Neural progenitor cell (in vitro differentiated cells): ENCODE measurements around the gene GGTLC2. TPM values are rescaled to one million over a fixed set of nuclear protein-coding genes. Genes with fewer than 3 reads are reported as not detected.

Experiments used
- DNase-seq: peaks from one replicate; pipeline ENCODE4 v3.0.0-alpha.2; 2016; ENCODE audit warnings: low spot score
- H2AFZ ChIP-seq: fragments of 200-600 bp; sonication (generic); replicated peaks from 2 replicates; pipeline ENCODE4 v1.6.1; 2016; ENCODE audit warnings: antibody characterized with exemption
- H3F3A ChIP-seq: fragments of 200-600 bp; sonication (generic); 2 replicates; pipeline ENCODE4 v1.6.1; 2016; ENCODE audit warnings: antibody characterized with exemption, low read depth
- H3K27ac ChIP-seq: fragments of 200-600 bp; sonication (generic); 2 replicates; pipeline ENCODE4 v1.5.1; 2016; ENCODE audit warnings: mild to moderate bottlenecking
- H3K27me3 ChIP-seq: fragments of 200-600 bp; sonication (generic); 2 replicates; pipeline ENCODE4 v1.6.1; 2016; ENCODE audit warnings: mild to moderate bottlenecking, moderate library complexity
- H3K36me3 ChIP-seq: fragments of 200-600 bp; sonication (generic); 2 replicates; pipeline ENCODE4 v1.5.1; 2016
- H3K4me1 ChIP-seq: fragments of 200-600 bp; sonication (generic); 2 replicates; pipeline ENCODE4 v1.6.1; 2016; ENCODE audit warnings: mixed run types
- H3K4me2 ChIP-seq: fragments of 200-600 bp; sonication (generic); 2 replicates; pipeline ENCODE4 v1.6.1; 2016
- H3K4me3 ChIP-seq: fragments of 200-600 bp; sonication (generic); 2 replicates; pipeline ENCODE4 v1.5.1; 2016
- H3K79me2 ChIP-seq: fragments of 200-600 bp; sonication (generic); 2 replicates; pipeline ENCODE4 v1.6.1; 2016; ENCODE audit warnings: low read depth
- H3K9ac ChIP-seq: fragments of 200-600 bp; sonication (generic); 2 replicates; pipeline ENCODE4 v1.6.1; 2016
- H3K9me3 ChIP-seq: fragments of 200-600 bp; sonication (generic); 2 replicates; pipeline ENCODE4 v1.5.1; 2016; ENCODE audit warnings: low read depth
- H4K20me1 ChIP-seq: fragments of 200-600 bp; sonication (generic); 2 replicates; pipeline ENCODE4 v1.6.1; 2016; ENCODE audit warnings: low read depth
- H3K27ac Mint-ChIP-seq: 3 replicates; pipeline ENCODE4 v1.8.0; 2021; ENCODE audit warnings: mixed read lengths
- H3K27me3 Mint-ChIP-seq: 2 replicates; pipeline ENCODE4 v1.8.0; 2022; ENCODE audit warnings: low read depth, mild to moderate bottlenecking, inconsistent platforms, moderate library complexity, mixed read lengths; ENCODE audit not compliant: insufficient read depth
- H3K36me3 Mint-ChIP-seq: 3 replicates; pipeline ENCODE4 v1.8.0; 2021; ENCODE audit warnings: mixed read lengths
- H3K4me1 Mint-ChIP-seq: 3 replicates; pipeline ENCODE4 v1.8.0; 2021; ENCODE audit warnings: mixed read lengths
- H3K4me3 Mint-ChIP-seq: 3 replicates; pipeline ENCODE4 v1.8.0; 2021; ENCODE audit warnings: mild to moderate bottlenecking, moderate library complexity, mixed read lengths
- H3K9me3 Mint-ChIP-seq: 3 replicates; pipeline ENCODE4 v1.8.0; 2020; ENCODE audit warnings: mixed read lengths
- CTCF ChIP-seq: fragments of 200-600 bp; sonication (generic); IDR thresholded peaks from 2 replicates; pipeline ENCODE4 v1.5.1; 2017; ENCODE audit warnings: antibody characterized with exemption, mild to moderate bottlenecking
- EZH2 ChIP-seq: fragments of 200-600 bp; sonication (generic); IDR thresholded peaks from 2 replicates; pipeline ENCODE4 v1.6.1; 2017; ENCODE audit warnings: antibody characterized with exemption, mild to moderate bottlenecking, moderate library complexity
- EZH2phosphoT487 ChIP-seq: fragments of 200-600 bp; sonication (generic); IDR thresholded peaks from 2 replicates; pipeline ENCODE4 v1.6.1; 2017; ENCODE audit warnings: antibody characterized with exemption
- total RNA-seq: library from RNA; depleted of rRNA; stranded (reverse); fragments of >200 nt; gene quantifications from 2 replicates; pipeline ENCODE4 v1.2.3, GENCODE V29; 2015; ENCODE audit warnings: low replicate concordance

GGTLC2 gene
- total RNA-seq, 1 donor from 2014 or later, result not detected

DNA sequence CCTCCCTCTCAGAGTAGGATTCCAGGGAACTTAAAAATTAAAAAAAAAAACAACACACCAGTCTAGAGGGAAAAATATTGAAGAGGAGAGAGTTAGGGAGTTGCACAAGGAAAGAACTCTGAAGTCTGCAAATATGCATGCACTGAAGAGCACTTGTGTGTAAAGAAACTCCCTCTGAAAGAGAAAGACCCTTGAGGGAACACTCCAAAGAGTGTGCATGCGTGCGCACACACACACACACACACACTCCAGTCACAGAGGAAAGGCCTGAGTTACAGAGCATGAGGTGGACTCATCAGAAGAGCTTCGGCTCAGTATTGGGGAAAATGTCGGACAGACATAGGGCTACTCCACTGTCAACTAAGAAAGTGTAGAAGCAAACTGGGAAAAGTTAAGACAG is 30.1 kb downstream of the GGTLC2 start:
- Mint-ChIP-seq H3K4me1 (no peaks in the 10 kb centered on the region), H3K27me3 (peaks cover 2% of the 10 kb centered on the region), H3K4me3 (no peak overlapping the region), H3K9me3 (peaks cover 4% of the 10 kb centered on the region), H3K27ac (no peak overlapping the region), H3K36me3 (no peaks in the 10 kb centered on the region)
- no peaks in the 10 kb centered on the region for H3F3A ChIP-seq
- H3K27ac ChIP-seq, result no peak overlapping the region
- H3K4me2 ChIP-seq, result no peak overlapping the region
- H3K36me3 ChIP-seq, result no peaks in the 10 kb centered on the region
- no peaks in the 10 kb centered on the region for H3K79me2 ChIP-seq
- no peaks in the 10 kb centered on the region for H3K4me1 ChIP-seq
- no peak overlapping the region for H3K4me3 ChIP-seq
- no peak for TF ChIP-seq EZH2
- no peak overlapping the region for H2AFZ ChIP-seq
- peaks cover 100% of the 10 kb centered on the region for H3K27me3 ChIP-seq
- DNase-seq, result no peak
- H3K9me3 ChIP-seq, result no peaks in the 10 kb centered on the region
- H4K20me1 ChIP-seq, result no peaks in the 10 kb centered on the region
- H3K9ac ChIP-seq, result no peak overlapping the region

GRCh38 chr22:22678970-22679369 is 34.6 kb downstream of the GGTLC2 start:
- no peak overlapping the region for H3K27ac Mint-ChIP-seq
- peaks cover 4% of the 10 kb centered on the region for H3K27me3 Mint-ChIP-seq
- Histone ChIP-seq H4K20me1 (no peaks in the 10 kb centered on the region), H3K9ac (no peak overlapping the region), H3K4me3 (no peak overlapping the region), H3K27ac (no peak overlapping the region), H3K4me2 (no peak overlapping the region), H3F3A (no peaks in the 10 kb centered on the region), H3K4me1 (no peaks in the 10 kb centered on the region), H3K9me3 (no peaks in the 10 kb centered on the region), H3K27me3 (peaks cover 91% of the 10 kb centered on the region), H2AFZ (no peak overlapping the region), H3K79me2 (no peaks in the 10 kb centered on the region), H3K36me3 (no peaks in the 10 kb centered on the region)
- TF ChIP-seq CTCF (no peak), EZH2 (no peak), EZH2phosphoT487 (no peak)
- H3K4me1 Mint-ChIP-seq, result peaks cover 6% of the 10 kb centered on the region
- no peak overlapping the region for H3K4me3 Mint-ChIP-seq
- DNase-seq, result no peak
- no peaks in the 10 kb centered on the region for H3K36me3 Mint-ChIP-seq
- H3K9me3 Mint-ChIP-seq, result no peaks in the 10 kb centered on the region

DNA sequence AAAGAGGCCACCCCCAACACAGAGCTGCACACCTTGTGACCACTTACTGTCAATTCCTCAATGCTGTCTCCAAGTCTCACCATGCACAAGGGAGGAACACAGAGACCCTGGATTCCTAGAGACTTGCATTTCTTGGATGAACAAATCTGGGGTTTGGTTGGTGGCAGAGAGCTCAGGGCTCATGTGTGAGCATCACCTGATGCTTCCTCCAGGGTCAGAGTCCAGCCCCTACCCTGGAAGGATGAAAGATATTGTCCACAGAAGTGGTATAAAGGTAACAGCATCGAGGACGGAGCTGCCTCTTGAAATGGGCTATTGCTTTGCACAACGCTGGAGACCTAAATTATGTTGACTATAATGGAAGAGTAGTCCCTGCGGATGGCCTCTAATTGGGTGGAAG is 36.0 kb downstream of the GGTLC2 start:
- H3K4me1 ChIP-seq, result no peaks in the 10 kb centered on the region
- H3K36me3 ChIP-seq, result no peaks in the 10 kb centered on the region
- H3K27me3 ChIP-seq, result peaks cover 86% of the 10 kb centered on the region
- TF ChIP-seq EZH2 (no peak), EZH2phosphoT487 (no peak), CTCF (no peak)
- Mint-ChIP-seq H3K4me3 (no peak overlapping the region), H3K9me3 (no peaks in the 10 kb centered on the region), H3K36me3 (no peaks in the 10 kb centered on the region), H3K27me3 (peaks cover 4% of the 10 kb centered on the region), H3K27ac (no peak overlapping the region), H3K4me1 (peaks cover 6% of the 10 kb centered on the region)
- H3K9ac ChIP-seq, result no peak overlapping the region
- no peak overlapping the region for H3K27ac ChIP-seq
- no peak for DNase-seq
- no peaks in the 10 kb centered on the region for H3K9me3 ChIP-seq
- no peak overlapping the region for H3K4me2 ChIP-seq
- H3K4me3 ChIP-seq, result no peak overlapping the region
- H4K20me1 ChIP-seq, result no peaks in the 10 kb centered on the region
- H3F3A ChIP-seq, result no peaks in the 10 kb centered on the region
- no peak overlapping the region for H2AFZ ChIP-seq
- H3K79me2 ChIP-seq, result no peaks in the 10 kb centered on the region

- Histone ChIP-seq H2AFZ (no peak overlapping the region), H4K20me1 (no peaks in the 10 kb centered on the region), H3F3A (no peaks in the 10 kb centered on the region), H3K9ac (no peak overlapping the region), H3K79me2 (no peaks in the 10 kb centered on the region), H3K27ac (no peak overlapping the region), H3K27me3 (peaks cover 77% of the 10 kb centered on the region), H3K36me3 (no peaks in the 10 kb centered on the region), H3K4me2 (no peak overlapping the region), H3K9me3 (no peaks in the 10 kb centered on the region), H3K4me3 (no peak overlapping the region), H3K4me1 (no peaks in the 10 kb centered on the region)
- Mint-ChIP-seq H3K27ac (no peak overlapping the region), H3K36me3 (no peaks in the 10 kb centered on the region), H3K4me3 (no peak overlapping the region), H3K9me3 (no peaks in the 10 kb centered on the region), H3K4me1 (peaks cover 6% of the 10 kb centered on the region), H3K27me3 (peaks cover 4% of the 10 kb centered on the region)
- TF ChIP-seq EZH2phosphoT487 (no peak), EZH2 (no peak), CTCF (no peak)
- DNase-seq, result no peak
These were observed 36.9 kb downstream of the GGTLC2 start for GRCh38 chr22:22681221-22681739.
